AG10803 (cell line): Measurements from ENCODE around the gene GAK.

ENCODE experiments used
- DNase-seq: peaks from one replicate; pipeline ENCODE4 v3.0.0; 2010; ENCODE audit warnings: low read depth
- H3K4me3 ChIP-seq: 2 replicates; pipeline ENCODE4 v1.5.1; 2011; ENCODE audit warnings: mild to moderate bottlenecking, low read length, control low read depth
- TF ChIP-seq, protein P1 (sequence below): conservative IDR thresholded peaks from 2 replicates; pipeline ENCODE4 v1.5.1; 2011; ENCODE audit warnings: mild to moderate bottlenecking, low read length, control low read depth, inconsistent platforms

The GAK gene

DNA sequence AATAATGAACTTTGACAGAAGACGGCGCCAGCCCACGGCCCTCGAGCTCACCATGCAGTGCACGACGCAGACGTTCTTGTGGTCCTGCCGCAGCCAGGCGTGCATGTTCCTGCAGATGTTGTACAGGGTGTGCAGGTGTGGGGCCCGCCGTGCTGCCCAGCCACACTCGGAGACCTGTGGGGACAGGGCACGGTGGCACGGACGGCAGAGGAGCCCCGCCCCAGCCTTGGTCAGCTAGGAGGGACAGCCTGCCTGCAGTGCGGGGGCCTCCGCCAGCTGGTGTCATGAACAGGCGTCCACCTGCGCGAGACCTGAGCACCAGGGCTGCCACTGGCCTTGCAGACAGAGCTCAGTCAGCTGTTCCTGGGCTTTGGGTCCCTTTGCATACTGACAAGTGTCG lies 49.5 kb downstream of the GAK start:
- TF ChIP-seq, protein P1, sequence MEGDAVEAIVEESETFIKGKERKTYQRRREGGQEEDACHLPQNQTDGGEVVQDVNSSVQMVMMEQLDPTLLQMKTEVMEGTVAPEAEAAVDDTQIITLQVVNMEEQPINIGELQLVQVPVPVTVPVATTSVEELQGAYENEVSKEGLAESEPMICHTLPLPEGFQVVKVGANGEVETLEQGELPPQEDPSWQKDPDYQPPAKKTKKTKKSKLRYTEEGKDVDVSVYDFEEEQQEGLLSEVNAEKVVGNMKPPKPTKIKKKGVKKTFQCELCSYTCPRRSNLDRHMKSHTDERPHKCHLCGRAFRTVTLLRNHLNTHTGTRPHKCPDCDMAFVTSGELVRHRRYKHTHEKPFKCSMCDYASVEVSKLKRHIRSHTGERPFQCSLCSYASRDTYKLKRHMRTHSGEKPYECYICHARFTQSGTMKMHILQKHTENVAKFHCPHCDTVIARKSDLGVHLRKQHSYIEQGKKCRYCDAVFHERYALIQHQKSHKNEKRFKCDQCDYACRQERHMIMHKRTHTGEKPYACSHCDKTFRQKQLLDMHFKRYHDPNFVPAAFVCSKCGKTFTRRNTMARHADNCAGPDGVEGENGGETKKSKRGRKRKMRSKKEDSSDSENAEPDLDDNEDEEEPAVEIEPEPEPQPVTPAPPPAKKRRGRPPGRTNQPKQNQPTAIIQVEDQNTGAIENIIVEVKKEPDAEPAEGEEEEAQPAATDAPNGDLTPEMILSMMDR, result no peak
- no peak for DNase-seq
- no peak overlapping the region for H3K4me3 ChIP-seq

DNA sequence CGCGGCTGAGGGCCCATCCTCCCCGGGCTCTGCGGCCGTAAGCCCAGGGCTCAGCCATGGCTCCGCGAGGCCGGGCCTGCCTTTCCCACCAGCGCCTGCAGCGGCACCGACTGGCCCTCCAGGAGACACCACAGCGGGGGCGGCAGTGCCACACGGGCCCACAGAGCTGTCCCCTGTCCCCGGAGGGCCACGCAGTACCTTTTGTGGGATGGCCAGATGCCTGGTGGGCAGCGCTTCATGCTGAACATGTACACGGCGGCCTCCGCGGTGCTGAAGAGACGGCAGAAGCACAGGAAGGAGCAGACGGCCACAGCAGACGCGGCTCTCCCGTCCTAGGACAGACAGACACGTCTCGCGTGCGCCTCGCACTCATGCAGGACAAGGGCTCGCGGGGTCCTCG lies 50.4 kb downstream of the GAK start:
- DNase-seq, result no peak
- no peak overlapping the region for H3K4me3 ChIP-seq
- TF ChIP-seq, protein P1, result no peak

DNA sequence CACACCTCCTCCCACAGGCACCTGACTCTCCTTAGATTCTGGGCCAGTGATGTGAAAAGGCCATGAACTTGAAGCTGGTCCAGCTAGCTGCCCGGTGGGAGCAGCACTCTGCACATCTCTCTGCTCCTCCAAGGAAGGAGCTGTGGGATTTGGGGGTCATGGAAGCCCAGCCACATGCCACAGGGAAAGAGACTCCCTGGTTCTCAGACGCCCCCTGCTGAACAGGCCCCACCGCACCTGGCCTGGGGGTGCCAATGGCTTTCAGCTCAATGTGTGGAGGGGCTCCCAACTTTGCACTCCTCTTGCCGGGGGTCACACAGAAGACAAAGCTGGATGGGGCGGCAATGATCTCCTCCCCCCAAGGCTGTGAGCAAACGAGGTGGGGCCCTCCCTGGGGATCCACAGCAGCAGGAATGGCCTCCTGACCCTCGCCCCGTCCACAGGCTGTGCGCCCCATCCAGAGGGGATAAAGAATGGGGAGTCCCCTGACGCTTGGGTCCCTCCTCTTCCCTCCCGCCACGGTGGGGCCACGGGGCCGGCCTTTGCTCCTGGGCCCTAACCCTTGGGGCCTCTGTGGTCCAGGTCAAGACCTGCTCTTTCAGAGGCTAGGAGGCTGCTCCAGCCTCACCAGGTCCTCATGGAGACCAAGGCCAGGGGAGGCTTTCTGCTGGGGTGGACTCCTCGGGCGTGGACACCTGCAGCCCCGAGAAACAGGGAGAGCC lies 51.3 kb downstream of the GAK start:
- TF ChIP-seq, protein P1, result no peak
- H3K4me3 ChIP-seq, result no peak overlapping the region
- DNase-seq, result no peak

DNA sequence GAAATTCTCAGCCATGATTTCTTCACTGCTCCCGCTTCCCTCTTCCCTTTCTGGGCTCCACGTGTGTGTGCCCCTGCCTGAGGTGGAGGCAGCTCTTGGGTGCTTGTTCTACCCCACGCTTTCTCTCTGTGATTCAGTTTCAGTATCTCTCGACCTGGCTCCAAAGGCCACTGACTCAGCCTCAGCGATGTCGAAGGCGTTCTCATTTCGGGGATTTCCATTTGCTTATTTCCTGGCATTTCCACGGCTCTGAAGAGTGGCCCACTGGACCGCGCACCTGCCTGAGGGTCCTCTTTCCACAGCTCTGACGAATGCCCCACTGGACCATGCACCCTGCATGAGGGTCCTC lies 52.4 kb downstream of the GAK start:
- TF ChIP-seq, protein P1, result no peak
- no peak overlapping the region for H3K4me3 ChIP-seq
- DNase-seq, result no peak

DNA sequence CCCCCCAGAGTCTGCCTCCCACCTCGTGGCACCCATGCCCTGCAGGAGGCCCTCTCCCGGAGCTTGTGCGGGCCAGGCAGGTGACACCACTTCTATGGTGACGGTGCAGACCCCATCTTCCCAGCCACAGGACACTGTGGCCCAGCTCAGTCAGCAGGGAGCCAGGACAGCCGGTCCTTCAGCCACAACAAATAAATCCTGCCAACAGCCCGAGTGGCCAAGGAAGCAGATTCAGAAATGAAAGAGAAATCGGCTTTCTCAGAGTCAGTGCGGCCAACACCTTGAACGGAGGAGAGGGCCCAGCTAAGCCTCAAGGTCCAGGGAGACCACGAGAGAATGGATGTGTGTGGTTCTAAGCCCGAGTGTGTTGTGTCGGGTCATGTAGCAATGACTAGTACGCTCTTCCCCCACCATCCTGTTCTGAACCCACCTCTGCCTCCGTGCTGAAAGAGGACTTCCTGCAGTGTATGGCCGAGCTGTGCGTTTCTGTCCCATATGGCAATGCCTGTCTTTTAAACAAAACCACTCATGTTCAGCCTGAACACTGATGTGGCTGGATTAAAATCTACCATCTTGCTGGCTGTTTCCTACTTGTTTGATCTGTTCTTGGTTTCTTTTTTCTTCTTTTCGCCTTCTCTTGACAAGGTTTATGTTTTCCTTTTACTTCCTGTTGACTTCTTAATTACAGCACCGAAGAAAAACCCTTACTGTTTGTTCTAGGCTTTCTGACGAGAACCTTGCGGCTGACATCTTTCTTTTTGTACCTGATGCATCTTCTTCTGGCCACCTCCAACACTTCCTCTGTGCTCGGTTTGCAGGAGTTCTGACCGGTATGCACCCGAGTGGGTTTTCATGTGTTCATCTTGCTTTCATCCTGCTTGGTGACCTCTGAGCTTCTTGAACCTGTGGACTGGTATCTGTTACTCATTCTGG lies 53.1 kb downstream of the GAK start:
- DNase-seq, result no peak
- H3K4me3 ChIP-seq, result no peak overlapping the region
- TF ChIP-seq, protein P1, result no peak

DNA sequence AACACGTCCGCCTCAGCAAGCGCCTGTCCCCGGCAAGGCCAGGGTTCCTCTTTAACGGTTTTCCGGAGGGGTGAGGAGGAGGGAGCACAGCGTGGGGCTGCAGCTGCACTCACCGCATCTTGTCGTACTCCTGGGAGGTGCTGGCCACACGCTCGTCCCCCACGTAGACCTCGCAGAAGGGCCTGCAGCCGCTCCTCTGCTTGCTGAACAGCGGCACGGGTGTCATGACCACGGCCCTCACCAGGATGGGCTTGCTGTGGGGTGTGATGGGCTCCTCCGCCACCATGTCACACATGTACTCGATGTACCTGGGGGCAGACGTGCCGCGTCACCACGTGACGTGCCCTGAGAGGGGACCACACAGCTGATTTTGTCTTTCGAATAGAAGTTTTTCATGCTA lies 54.6 kb downstream of the GAK start:
- TF ChIP-seq, protein P1, result no peak
- no peak for DNase-seq
- H3K4me3 ChIP-seq, result no peak overlapping the region

DNA sequence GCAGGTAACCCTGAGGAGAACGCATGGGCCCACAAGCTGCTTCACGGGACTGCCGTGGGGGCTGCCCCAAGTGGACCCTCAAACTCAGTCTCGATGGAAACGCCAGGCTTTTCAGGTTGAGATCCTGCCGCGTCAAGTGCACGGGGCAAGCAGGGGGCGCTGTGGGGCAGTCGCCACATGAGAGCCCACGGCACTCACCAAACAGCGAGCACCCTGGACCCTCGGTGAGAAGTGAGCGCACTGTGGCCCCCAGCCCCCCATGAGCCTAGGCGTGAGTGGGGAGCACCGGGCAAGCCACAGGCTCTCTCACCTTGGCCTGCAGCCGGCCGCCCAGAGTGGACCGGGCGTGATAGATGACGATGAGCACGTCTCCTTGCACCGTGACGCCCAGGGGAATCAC lies 55.3 kb downstream of the GAK start:
- no peak for DNase-seq
- H3K4me3 ChIP-seq, result no peak overlapping the region
- TF ChIP-seq, protein P1, result no peak
